Cardiac muscle cell (in vitro differentiated cells and primary cell): ENCODE results near the gene PRLR. TPM values are rescaled to one million over a fixed set of nuclear protein-coding genes. Genes with fewer than 3 reads are reported as not detected.

ENCODE experiments used
- DNase-seq, 2 donors: peaks; one replicate each; pipeline versions ENCODE4 v3.0.0 to v3.0.0-alpha.2; 2010 to 2017; ENCODE audit warnings: low read depth in 1 of 2, low spot score in 1 of 2
- H3K27ac ChIP-seq: fragments of 200-600 bp; sonication (generic); 2 replicates; pipeline ENCODE4 v1.5.1; 2016
- H3K27me3 ChIP-seq: fragments of 200-600 bp; sonication (generic); 2 replicates; pipeline ENCODE4 v1.6.0; 2016; ENCODE audit warnings: control low read depth
- H3K36me3 ChIP-seq: fragments of 200-600 bp; sonication (generic); 2 replicates; pipeline ENCODE4 v1.5.1; 2016; ENCODE audit warnings: control low read depth
- H3K4me1 ChIP-seq: fragments of 200-600 bp; sonication (generic); 2 replicates; pipeline ENCODE4 v1.8.1; 2017; ENCODE audit warnings: low read depth, mild to moderate bottlenecking, mixed run types
- H3K4me3 ChIP-seq: fragments of 200-600 bp; sonication (generic); 2 replicates; pipeline ENCODE4 v1.5.1; 2016; ENCODE audit warnings: mild to moderate bottlenecking
- H3K9me3 ChIP-seq: fragments of 200-600 bp; sonication (generic); 2 replicates; pipeline ENCODE4 v1.5.1; 2017; ENCODE audit warnings: low read depth, mild to moderate bottlenecking, control low read depth
- CTCF ChIP-seq: IDR thresholded peaks from 2 replicates; pipeline ENCODE4 v1.5.1; 2012; ENCODE audit warnings: low read depth, mild to moderate bottlenecking, low read length
- polyA plus RNA-seq: library from polyadenylated mRNA; unstranded; fragments of >200 nt; fragmentation: Nextera tagmentation; extraction: Ambion mirVana; gene quantifications from 2 replicates; pipeline ENCODE4 v1.2.1, GENCODE V29; 2016
- total RNA-seq: library from RNA; depleted of rRNA; stranded (reverse); fragments of >200 nt; gene quantifications from 2 replicates; pipeline ENCODE4 v1.2.3, GENCODE V29; 2016

The PRLR gene
- total and polyA plus RNA-seq, 2 experiments from 2014 or later = 0.06 TPM; not detected in 1

- no peak for DNase-seq
- Histone ChIP-seq H3K27ac (no peak overlapping the region), H3K36me3 (no peaks in the 10 kb centered on the region), H3K9me3 (no peaks in the 10 kb centered on the region), H3K4me1 (no peaks in the 10 kb centered on the region), H3K27me3 (no peaks in the 10 kb centered on the region), H3K4me3 (no peak overlapping the region)
- TF ChIP-seq CTCF = no peak
Measured at GRCh38 chr5:35164860-35165542, 65.3 kb downstream of the PRLR start.

- Histone ChIP-seq H3K4me1 (no peaks in the 10 kb centered on the region), H3K36me3 (no peaks in the 10 kb centered on the region), H3K27me3 (no peaks in the 10 kb centered on the region), H3K4me3 (no peak overlapping the region), H3K27ac (no peak overlapping the region), H3K9me3 (no peaks in the 10 kb centered on the region)
- no peak for DNase-seq
- TF ChIP-seq CTCF = no peak
Measured at GRCh38 chr5:35163710-35164033, 66.6 kb downstream of the PRLR start.

- DNase-seq = no peak
- Histone ChIP-seq H3K9me3 (no peaks in the 10 kb centered on the region), H3K27ac (no peak overlapping the region), H3K4me1 (no peaks in the 10 kb centered on the region), H3K4me3 (no peak overlapping the region), H3K27me3 (no peaks in the 10 kb centered on the region), H3K36me3 (no peaks in the 10 kb centered on the region)
- no peak for TF ChIP-seq CTCF
Measured at GRCh38 chr5:35162848-35163709, 67.2 kb downstream of the PRLR start.

GRCh38 chr5:35161652-35162273 lies 68.5 kb downstream of the PRLR start:
- Histone ChIP-seq H3K36me3 (no peaks in the 10 kb centered on the region), H3K27ac (no peak overlapping the region), H3K27me3 (no peaks in the 10 kb centered on the region), H3K4me1 (no peaks in the 10 kb centered on the region), H3K4me3 (no peak overlapping the region), H3K9me3 (no peaks in the 10 kb centered on the region)
- no peak for TF ChIP-seq CTCF
- DNase-seq = no peak

- Histone ChIP-seq H3K27me3 (no peaks in the 10 kb centered on the region), H3K27ac (no peak overlapping the region), H3K4me3 (no peak overlapping the region), H3K36me3 (no peaks in the 10 kb centered on the region), H3K9me3 (no peaks in the 10 kb centered on the region), H3K4me1 (no peaks in the 10 kb centered on the region)
- TF ChIP-seq CTCF = no peak
- peak in 1 of 2 donors; percentile 61 for DNase-seq
Measured at GRCh38 chr5:35160486-35161116, 69.7 kb downstream of the PRLR start.
